IMR-90 (cell line): ENCODE measurements around the gene HS6ST3. TPM values are rescaled to one million over a fixed set of nuclear protein-coding genes. Genes with fewer than 3 reads are reported as not detected.

Experiments used
- ATAC-seq: fragments of 200-7000 bp; cut with Tn5 transposase; 2 replicates; pipeline ENCODE4 v1.9.1; 2020; ENCODE audit warnings: low read depth, mild to moderate bottlenecking, moderate library complexity
- BruUV-seq: library from RNA; stranded (reverse); fragments of 400-500 nt; replicated peaks from 2 replicates; lab custom pipeline; 2021; lab: Mats Ljungman, UMichigan
- CTCF ChIA-PET: fragments of 300-600 bp; formaldehyde crosslinking; extraction: SDS; loops from one replicate; lab custom pipeline; 2021; ENCODE audit warnings: antibody characterized with exemption; lab: Yijun Ruan, JAX
- POLR2A ChIA-PET: fragments of 300-600 bp; sonication (Branson Sonifier 250); formaldehyde crosslinking; loops from one replicate; lab custom pipeline; 2022; ENCODE audit warnings: antibody characterized with exemption; ENCODE audit not compliant: unreplicated experiment; lab: Charles Lee
- DNase-seq: peaks from one replicate; pipeline ENCODE4 v3.0.0; 2013
- H2AFZ ChIP-seq: replicated peaks from 2 replicates; pipeline ENCODE3; 2013; ENCODE audit warnings: low read length, mild to moderate bottlenecking; ENCODE audit not compliant: poor library complexity
- H2AK5ac ChIP-seq: 2 replicates; pipeline ENCODE4 v1.6.1; 2013; ENCODE audit warnings: low read depth, low read length, inconsistent platforms
- H2AK9ac ChIP-seq: replicated peaks from 2 replicates; pipeline ENCODE3; 2013; ENCODE audit warnings: mild to moderate bottlenecking, low read depth, low read length, moderate library complexity; ENCODE audit not compliant: poor library complexity
- H2BK120ac ChIP-seq: 2 replicates; pipeline ENCODE4 v1.6.1; 2013; ENCODE audit warnings: low read depth, low read length, inconsistent platforms
- H2BK15ac ChIP-seq: 3 replicates; pipeline ENCODE4 v1.6.1; 2013; ENCODE audit warnings: low read depth, low read length, inconsistent platforms
- H2BK20ac ChIP-seq: 2 replicates; pipeline ENCODE4 v1.6.1; 2013; ENCODE audit warnings: low read depth, mild to moderate bottlenecking, inconsistent platforms, low read length, moderate library complexity
- H2BK5ac ChIP-seq: 2 replicates; pipeline ENCODE4 v1.6.1; 2013; ENCODE audit warnings: mild to moderate bottlenecking, low read depth, low read length, inconsistent platforms; ENCODE audit not compliant: poor library complexity, severe bottlenecking
- H3K14ac ChIP-seq: replicated peaks from 2 replicates; pipeline ENCODE4 v1.6.1; 2013; ENCODE audit warnings: low read depth, low read length, inconsistent platforms
- H3K18ac ChIP-seq: 2 replicates; pipeline ENCODE4 v1.6.1; 2013; ENCODE audit warnings: low read depth, low read length, control low read depth
- H3K23ac ChIP-seq: 2 replicates; pipeline ENCODE4 v1.6.1; 2013; ENCODE audit warnings: low read depth, low read length, inconsistent platforms
- H3K27ac ChIP-seq: 2 replicates; pipeline ENCODE4 v1.5.1; 2013; ENCODE audit warnings: mild to moderate bottlenecking, control low read depth, low read length; ENCODE audit not compliant: insufficient read depth
- H3K27me3 ChIP-seq: 2 replicates; pipeline ENCODE4 v1.6.1; 2013; ENCODE audit warnings: low read length; ENCODE audit not compliant: control insufficient read depth, insufficient read depth
- H3K36me3 ChIP-seq: 2 replicates; pipeline ENCODE4 v1.6.1; 2013; ENCODE audit warnings: low read length, mixed read lengths; ENCODE audit not compliant: control insufficient read depth, insufficient read depth
- H3K4ac ChIP-seq: 2 replicates; pipeline ENCODE4 v1.6.1; 2013; ENCODE audit warnings: low read depth, low read length, inconsistent platforms
- H3K4me1 ChIP-seq: 2 replicates; pipeline ENCODE4 v1.6.1; 2013; ENCODE audit warnings: low read length, mixed read lengths; ENCODE audit not compliant: control insufficient read depth, insufficient read depth
- H3K4me2 ChIP-seq: 2 replicates; pipeline ENCODE4 v1.6.1; 2013; ENCODE audit warnings: low read depth, mild to moderate bottlenecking, control low read depth, low read length, moderate library complexity
- H3K4me3 ChIP-seq: 2 replicates; pipeline ENCODE4 v1.5.1; 2013; ENCODE audit warnings: low read depth, mild to moderate bottlenecking, control low read depth, low read length, moderate library complexity; ENCODE audit not compliant: insufficient read depth
- H3K56ac ChIP-seq: 2 replicates; pipeline ENCODE4 v1.6.1; 2013; ENCODE audit warnings: low read length, inconsistent platforms; ENCODE audit not compliant: insufficient read depth; ENCODE audit errors: extremely low read depth
- H3K79me1 ChIP-seq, 2 experiments: 2 replicates each; pipeline ENCODE4 v1.6.1; 2013; ENCODE audit warnings: low read length in 2 of 2, inconsistent platforms in 1 of 2, low read depth in 1 of 2
- H3K9ac ChIP-seq: 2 replicates; pipeline ENCODE4 v1.6.1; 2013; ENCODE audit warnings: low read depth, low read length, control low read depth
- H3K9me1 ChIP-seq: 2 replicates; pipeline ENCODE4 v1.6.1; 2013; ENCODE audit warnings: low read length, inconsistent platforms; ENCODE audit not compliant: insufficient read depth
- H3K9me3 ChIP-seq: 2 replicates; pipeline ENCODE4 v1.6.1; 2013; ENCODE audit warnings: low read length; ENCODE audit not compliant: control insufficient read depth, insufficient read depth
- H4K20me1 ChIP-seq: 2 replicates; pipeline ENCODE4 v1.6.1; 2013; ENCODE audit warnings: low read length, inconsistent platforms; ENCODE audit not compliant: insufficient read depth
- H4K5ac ChIP-seq: 2 replicates; pipeline ENCODE4 v1.6.1; 2013; ENCODE audit warnings: mild to moderate bottlenecking, low read depth, low read length, control low read depth
- H4K8ac ChIP-seq, 2 experiments: 2 replicates each; pipeline ENCODE4 v1.6.1; 2013; ENCODE audit warnings: low read depth in 2 of 2, low read length in 2 of 2, control low read depth in 1 of 2, inconsistent platforms in 1 of 2
- H4K91ac ChIP-seq: 2 replicates; pipeline ENCODE4 v1.6.1; 2013; ENCODE audit warnings: low read depth, low read length, inconsistent platforms; ENCODE audit not compliant: insufficient read depth
- BHLHE40 ChIP-seq: fragments of 150-350 bp; IDR thresholded peaks from 2 replicates; pipeline ENCODE4 v1.6.1; 2016; ENCODE audit warnings: mild to moderate bottlenecking, low read depth, low read length
- CEBPB ChIP-seq: IDR thresholded peaks from 2 replicates; pipeline ENCODE4 v1.6.1; 2012; ENCODE audit warnings: low read depth, low read length, improper control_type of control experiment
- CHD1 ChIP-seq: IDR thresholded peaks from 2 replicates; pipeline ENCODE4 v1.6.1; 2012; ENCODE audit warnings: low read depth, low read length, improper control_type of control experiment
- FOS ChIP-seq: fragments of 150-350 bp; IDR thresholded peaks from 2 replicates; pipeline ENCODE4 v1.6.1; 2016; ENCODE audit warnings: low read depth, low read length
- MAFK ChIP-seq: IDR thresholded peaks from 2 replicates; pipeline ENCODE4 v1.6.1; 2012; ENCODE audit warnings: low read depth, low read length, improper control_type of control experiment
- MAZ ChIP-seq: IDR thresholded peaks from 2 replicates; pipeline ENCODE4 v1.6.1; 2012; ENCODE audit warnings: low read depth, mild to moderate bottlenecking, low read length, improper control_type of control experiment, moderate library complexity, borderline replicate concordance
- MXI1 ChIP-seq: IDR thresholded peaks from 2 replicates; pipeline ENCODE4 v1.6.1; 2012; ENCODE audit warnings: low read depth, mild to moderate bottlenecking, low read length, moderate library complexity, borderline replicate concordance
- NFE2L2 ChIP-seq: fragments of 150-350 bp; IDR thresholded peaks from 2 replicates; pipeline ENCODE4 v1.6.1; 2016; ENCODE audit warnings: low read depth, mild to moderate bottlenecking, low read length
- RAD21 ChIP-seq: IDR thresholded peaks from 2 replicates; pipeline ENCODE4 v1.6.1; 2012; ENCODE audit warnings: low read length, improper control_type of control experiment
- RCOR1 ChIP-seq: IDR thresholded peaks from 2 replicates; pipeline ENCODE4 v1.6.1; 2012; ENCODE audit warnings: mild to moderate bottlenecking, low read length, improper control_type of control experiment; ENCODE audit not compliant: insufficient replicate concordance
- RFX5 ChIP-seq: IDR thresholded peaks from 2 replicates; pipeline ENCODE4 v1.8.0; 2012; ENCODE audit warnings: low read depth, mild to moderate bottlenecking, low read length, moderate library complexity
- SMC3 ChIP-seq: fragments of 150-350 bp; IDR thresholded peaks from 2 replicates; pipeline ENCODE4 v1.6.1; 2016; ENCODE audit warnings: low read depth, mild to moderate bottlenecking, antibody characterized with exemption, low read length, moderate library complexity
- WGBS, 2 experiments: methylation state at CpG; one replicate each; pipeline versions ENCODE4 v1.1.5 to v1.1.7; 2013; ENCODE audit warnings: missing lambda C conversion rate in 2 of 2; ENCODE audit not compliant: insufficient read length in 1 of 2; ENCODE audit errors: extremely low coverage in 2 of 2; 5-methylcytosine and 5-hydroxymethylcytosine counted together
- dilution Hi-C: fragments of 300-500 bp; cut with HindIII; formaldehyde crosslinking; loops from one replicate; pipeline ENCODE4 v1.14.3; 2018; ENCODE audit warnings: low sequenced_read_pairs; ENCODE audit not compliant: unreplicated experiment
- in situ Hi-C: fragments of 300-500 bp; cut with MboI; formaldehyde crosslinking; loops from 3 replicates; pipeline ENCODE4 v1.14.3; 2019; ENCODE audit warnings: low sequenced_read_pairs, inconsistent platforms, mixed read lengths
- intact Hi-C: fragments of 100-400 bp; cut with micrococcal nuclease; formaldehyde crosslinking; loops from 2 replicates; pipeline ENCODE4 v1.10.0; 2022
- polyA plus RNA-seq, 3 experiments: library from polyadenylated mRNA; depleted of rRNA; stranded (reverse); fragments of >200 nt; gene quantifications; 2 replicates each; pipeline ENCODE4 v1.2.3, GENCODE V29; 2012; ENCODE audit warnings: low replicate concordance in 1 of 3
- total RNA-seq: library from RNA; depleted of rRNA; stranded (reverse); fragments of >200 nt; gene quantifications from 2 replicates; pipeline ENCODE4 v1.2.3, GENCODE V29; 2012
- TF ChIP-seq, protein P1 (sequence below): fragments of 150-350 bp; IDR thresholded peaks from 2 replicates; pipeline ENCODE4 v1.6.1; 2017; ENCODE audit warnings: mild to moderate bottlenecking, antibody characterized with exemption, low read length, low read depth
- TF ChIP-seq, protein P2 (sequence below): conservative IDR thresholded peaks from 2 replicates; pipeline ENCODE4 v1.5.1; 2012; ENCODE audit warnings: mild to moderate bottlenecking, low read depth, low read length, improper control_type of control experiment
- TF ChIP-seq, protein P3 (sequence below): fragments of 150-350 bp; IDR thresholded peaks from 2 replicates; pipeline ENCODE4 v1.6.1; 2016; ENCODE audit warnings: low read depth, mild to moderate bottlenecking, low read length, moderate library complexity, borderline replicate concordance

Gene HS6ST3
- total and polyA plus RNA-seq, 2 of the 4 experiments (the other 2 are of a cell fraction), result not detected

DNA sequence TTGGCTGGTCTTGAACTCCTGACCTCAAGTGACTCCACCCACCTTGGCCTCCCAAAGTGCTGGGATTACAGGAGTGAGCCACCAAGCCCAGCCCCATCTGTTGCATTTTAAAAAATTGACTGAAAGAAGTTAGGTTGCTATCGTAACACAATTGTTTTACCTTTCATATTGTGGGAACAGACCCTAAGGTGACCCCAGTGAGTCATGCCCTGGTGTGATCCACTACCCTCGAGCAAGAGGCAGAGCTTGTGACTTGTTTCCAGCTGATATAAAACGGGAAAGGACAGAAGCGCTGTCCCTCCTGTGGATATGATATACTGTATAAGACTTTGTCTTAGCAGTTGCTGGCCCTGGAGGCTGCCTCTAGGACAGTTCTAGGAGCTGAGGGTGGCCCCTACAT is 308.6 kb downstream of the HS6ST3 start:
- H2AK9ac ChIP-seq, result no peak overlapping the region
- no peak overlapping the region for H4K8ac ChIP-seq
- no peak overlapping the region for H2BK20ac ChIP-seq
- no peak overlapping the region for H3K27ac ChIP-seq
- H3K4me1 ChIP-seq, result no peaks in the 10 kb centered on the region
- no peak overlapping the region for H3K18ac ChIP-seq
- TF ChIP-seq BHLHE40 (no peak), CHD1 (no peak), RFX5 (no peak), RCOR1 (no peak), SMC3 (no peak), CEBPB (no peak), RAD21 (no peak), MAFK (no peak), FOS (no peak), MXI1 (no peak), MAZ (no peak), NFE2L2 (no peak)
- TF ChIP-seq, protein P1, sequence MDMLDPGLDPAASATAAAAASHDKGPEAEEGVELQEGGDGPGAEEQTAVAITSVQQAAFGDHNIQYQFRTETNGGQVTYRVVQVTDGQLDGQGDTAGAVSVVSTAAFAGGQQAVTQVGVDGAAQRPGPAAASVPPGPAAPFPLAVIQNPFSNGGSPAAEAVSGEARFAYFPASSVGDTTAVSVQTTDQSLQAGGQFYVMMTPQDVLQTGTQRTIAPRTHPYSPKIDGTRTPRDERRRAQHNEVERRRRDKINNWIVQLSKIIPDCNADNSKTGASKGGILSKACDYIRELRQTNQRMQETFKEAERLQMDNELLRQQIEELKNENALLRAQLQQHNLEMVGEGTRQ, result no peak
- TF ChIP-seq, protein P2, sequence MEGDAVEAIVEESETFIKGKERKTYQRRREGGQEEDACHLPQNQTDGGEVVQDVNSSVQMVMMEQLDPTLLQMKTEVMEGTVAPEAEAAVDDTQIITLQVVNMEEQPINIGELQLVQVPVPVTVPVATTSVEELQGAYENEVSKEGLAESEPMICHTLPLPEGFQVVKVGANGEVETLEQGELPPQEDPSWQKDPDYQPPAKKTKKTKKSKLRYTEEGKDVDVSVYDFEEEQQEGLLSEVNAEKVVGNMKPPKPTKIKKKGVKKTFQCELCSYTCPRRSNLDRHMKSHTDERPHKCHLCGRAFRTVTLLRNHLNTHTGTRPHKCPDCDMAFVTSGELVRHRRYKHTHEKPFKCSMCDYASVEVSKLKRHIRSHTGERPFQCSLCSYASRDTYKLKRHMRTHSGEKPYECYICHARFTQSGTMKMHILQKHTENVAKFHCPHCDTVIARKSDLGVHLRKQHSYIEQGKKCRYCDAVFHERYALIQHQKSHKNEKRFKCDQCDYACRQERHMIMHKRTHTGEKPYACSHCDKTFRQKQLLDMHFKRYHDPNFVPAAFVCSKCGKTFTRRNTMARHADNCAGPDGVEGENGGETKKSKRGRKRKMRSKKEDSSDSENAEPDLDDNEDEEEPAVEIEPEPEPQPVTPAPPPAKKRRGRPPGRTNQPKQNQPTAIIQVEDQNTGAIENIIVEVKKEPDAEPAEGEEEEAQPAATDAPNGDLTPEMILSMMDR, result no peak
- TF ChIP-seq, protein P3, sequence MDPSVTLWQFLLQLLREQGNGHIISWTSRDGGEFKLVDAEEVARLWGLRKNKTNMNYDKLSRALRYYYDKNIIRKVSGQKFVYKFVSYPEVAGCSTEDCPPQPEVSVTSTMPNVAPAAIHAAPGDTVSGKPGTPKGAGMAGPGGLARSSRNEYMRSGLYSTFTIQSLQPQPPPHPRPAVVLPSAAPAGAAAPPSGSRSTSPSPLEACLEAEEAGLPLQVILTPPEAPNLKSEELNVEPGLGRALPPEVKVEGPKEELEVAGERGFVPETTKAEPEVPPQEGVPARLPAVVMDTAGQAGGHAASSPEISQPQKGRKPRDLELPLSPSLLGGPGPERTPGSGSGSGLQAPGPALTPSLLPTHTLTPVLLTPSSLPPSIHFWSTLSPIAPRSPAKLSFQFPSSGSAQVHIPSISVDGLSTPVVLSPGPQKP, result no peak
- ATAC-seq (no peak), DNase-seq (no peak)
- POLR2A ChIA-PET, result no interaction called here
- WGBS, 2 experiments, result 20% methylated on average over 1 of the region's 4 CpGs; no CpG with 5 or more reads in 1 of the 2 experiments
- no peaks in the 10 kb centered on the region for H4K20me1 ChIP-seq
- H3K36me3 ChIP-seq, result no peaks in the 10 kb centered on the region
- no peak overlapping the region for H3K9ac ChIP-seq
- H3K56ac ChIP-seq, result no peak overlapping the region
- H3K4me3 ChIP-seq, result no peak overlapping the region
- in situ Hi-C loops, result no loop called here
- H3K14ac ChIP-seq, result no peak overlapping the region
- H2BK120ac ChIP-seq, result no peak overlapping the region
- CTCF ChIA-PET, result no interaction called here
- H4K5ac ChIP-seq, result no peak overlapping the region
- H3K23ac ChIP-seq, result no peak overlapping the region
- intact Hi-C loops, result no loop called here
- H3K27me3 ChIP-seq, result no peaks in the 10 kb centered on the region
- no peak overlapping the region for H2BK5ac ChIP-seq
- H2BK15ac ChIP-seq, result no peak overlapping the region
- no TSS peak for BruUV-seq
- dilution Hi-C loops, result no loop called here
- no peak overlapping the region for H3K4ac ChIP-seq
- H2AFZ ChIP-seq, result no peak overlapping the region
- H3K79me1 ChIP-seq, result no peaks in the 10 kb centered on the region
- no peak overlapping the region for H3K4me2 ChIP-seq
- H4K91ac ChIP-seq, result no peak overlapping the region
- peaks cover 6% of the 10 kb centered on the region; the same call in 1 of the 2 replicates for H3K9me3 ChIP-seq
- H3K9me1 ChIP-seq, result no peaks in the 10 kb centered on the region
- no peak overlapping the region for H2AK5ac ChIP-seq
